Colonic mucosa (tissue), 4 donors: ENCODE measurements around the gene CHST3. TPM values are rescaled to one million over a fixed set of nuclear protein-coding genes. Genes with fewer than 3 reads are reported as not detected.

Experiments
- DNase-seq: peaks from one replicate; pipeline ENCODE4 v3.0.0-alpha.2; 2020
- H3K27ac ChIP-seq: fragments of 200-600 bp; one replicate; pipeline ENCODE4 v1.8.0; 2021
- H3K27me3 ChIP-seq: fragments of 200-600 bp; one replicate; pipeline ENCODE4 v1.8.0; 2021
- H3K36me3 ChIP-seq: fragments of 200-600 bp; one replicate; pipeline ENCODE4 v1.8.0; 2021
- H3K4me1 ChIP-seq: fragments of 200-600 bp; one replicate; pipeline ENCODE4 v1.8.0; 2021; ENCODE audit warnings: mild to moderate bottlenecking
- H3K4me3 ChIP-seq: fragments of 200-600 bp; one replicate; pipeline ENCODE4 v1.8.0; 2021
- H3K9ac ChIP-seq, 2 donors: one replicate each; pipeline ENCODE4 v1.7.0; 2013; ENCODE audit warnings: control low read depth in 2 of 2, low read depth in 2 of 2, low read length in 2 of 2
- H3K9me3 ChIP-seq: fragments of 200-600 bp; one replicate; pipeline ENCODE4 v1.8.0; 2021
- CTCF ChIP-seq: fragments of 200-600 bp; IDR thresholded peaks from one replicate; pipeline ENCODE4 v1.8.0; 2022; ENCODE audit warnings: antibody characterized with exemption, mild to moderate bottlenecking
- intact Hi-C: fragments of 100-400 bp; cut with DNase I; formaldehyde crosslinking; loops from one replicate; pipeline ENCODE4 v1.14.1; 2022
- total RNA-seq, 2 donors: library from RNA; stranded (reverse); fragmentation: NEBNext Ultra II Directional in 1 of 2; extraction: Animal tissue kit (Norgen Biotek cat#: 25700) in 1 of 2; gene quantifications; one replicate each; pipeline ENCODE4 v1.2.1, GENCODE V29; 2021
- donor health status: healthy.
- donor health status: DM: no; HTN: no; CAD: no.
- donor health status: DM: no; HTN: no; CAD: no.

The CHST3 gene
- total RNA-seq, 2 donors from 2014 or later, result 2.5 to 3.4 TPM

GRCh38 chr10:71971769-71972555 lies 7.8 kb downstream of the CHST3 start:
- peaks cover 9% of the 10 kb centered on the region for H3K4me1 ChIP-seq
- no peak overlapping the region for H3K9ac ChIP-seq
- intact Hi-C loops, result no loop called here
- no peak overlapping the region for H3K4me3 ChIP-seq
- TF ChIP-seq CTCF, result no peak
- no peaks in the 10 kb centered on the region for H3K27me3 ChIP-seq
- H3K36me3 ChIP-seq, result no peaks in the 10 kb centered on the region
- no peak overlapping the region for H3K27ac ChIP-seq
- no peak for DNase-seq
- no peaks in the 10 kb centered on the region for H3K9me3 ChIP-seq

- DNase-seq, result no peak
- no peaks in the 10 kb centered on the region for H3K36me3 ChIP-seq
- no peak overlapping the region for H3K27ac ChIP-seq
- H3K4me1 ChIP-seq, result peaks cover 9% of the 10 kb centered on the region
- H3K9ac ChIP-seq, result no peak overlapping the region
- H3K27me3 ChIP-seq, result no peaks in the 10 kb centered on the region
- TF ChIP-seq CTCF, result no peak
- H3K9me3 ChIP-seq, result no peaks in the 10 kb centered on the region
- intact Hi-C loops, result no loop called here
- no peak overlapping the region for H3K4me3 ChIP-seq
Observed at GRCh38 chr10:71972746-71973695, 8.8 kb downstream of the CHST3 start.

- DNase-seq, result no peak
- Histone ChIP-seq H3K9ac (no peak overlapping the region), H3K27ac (no peak overlapping the region), H3K4me1 (peaks cover 9% of the 10 kb centered on the region), H3K4me3 (no peak overlapping the region), H3K27me3 (no peaks in the 10 kb centered on the region), H3K9me3 (no peaks in the 10 kb centered on the region), H3K36me3 (no peaks in the 10 kb centered on the region)
- no peak for TF ChIP-seq CTCF
- intact Hi-C loops, result no loop called here
Observed at GRCh38 chr10:71973777-71974488, 9.7 kb downstream of the CHST3 start.

GRCh38 chr10:71974489-71975021 lies 10.4 kb downstream of the CHST3 start:
- H3K36me3 ChIP-seq, result no peaks in the 10 kb centered on the region
- no peak overlapping the region for H3K9ac ChIP-seq
- no peak overlapping the region for H3K4me3 ChIP-seq
- H3K27ac ChIP-seq, result no peak overlapping the region
- DNase-seq, result no peak
- no peak for TF ChIP-seq CTCF
- no peaks in the 10 kb centered on the region for H3K27me3 ChIP-seq
- intact Hi-C loops, result no loop called here
- peaks cover 9% of the 10 kb centered on the region for H3K4me1 ChIP-seq
- H3K9me3 ChIP-seq, result no peaks in the 10 kb centered on the region
